ENCODE results near the gene IFT81.

DNA sequence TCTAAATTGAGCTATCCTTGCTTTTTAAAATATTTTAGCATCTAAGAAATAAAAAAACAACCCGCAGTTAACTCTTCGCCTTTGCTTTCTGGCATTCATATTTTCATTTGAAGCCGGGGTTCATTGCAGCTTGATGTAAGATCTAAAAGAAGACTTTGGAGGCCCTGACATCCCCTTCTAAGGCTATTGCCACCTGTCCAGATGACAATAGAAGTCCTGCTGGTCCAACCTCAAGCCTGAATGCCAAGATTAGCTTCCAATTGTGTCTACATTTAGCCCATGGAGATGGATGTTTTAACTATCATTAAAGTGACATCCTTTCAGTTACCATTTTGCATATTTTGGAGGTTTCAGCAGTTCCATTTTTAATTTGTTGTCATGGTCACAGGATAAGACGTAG, 105.3 kb downstream of the IFT81 start:
- TF ChIP-seq GATA3 (IDR thresholded peaks at IDR 0.05; ENCODE audit: low read depth, low read length) (no peak), GATA2 (IDR thresholded peaks at IDR 0.05; ENCODE audit: low read depth, low read length) (no peak)

Measured in SH-SY5Y (cell line).